MM.1S (cell line): ENCODE data around the gene MAPKAPK3.
"Not testable (repeated sequence)": the region's sequence is repeated elsewhere in the genome, so short reads cannot be mapped to it uniquely, and the experiment has no call there.

Source experiments
- DNase-seq: peaks from one replicate; pipeline ENCODE4 v3.0.0-alpha.2; 2015
- H2AFZ ChIP-seq: fragments of 300-600 bp; sonication (generic); 2 replicates; pipeline ENCODE4 v1.6.0; 2016; ENCODE audit warnings: antibody characterized with exemption, low read length
- H3F3A ChIP-seq: fragments of 300-600 bp; sonication (generic); 2 replicates; pipeline ENCODE4 v1.6.1; 2016; ENCODE audit warnings: mild to moderate bottlenecking, antibody characterized with exemption, low read length, moderate library complexity, mixed read lengths; ENCODE audit not compliant: insufficient read depth
- H3K27ac ChIP-seq: fragments of 300-600 bp; sonication (generic); 2 replicates; pipeline ENCODE4 v1.5.1; 2016; ENCODE audit warnings: mild to moderate bottlenecking, low read length
- H3K27me3 ChIP-seq: fragments of 300-600 bp; sonication (generic); replicated peaks from 2 replicates; pipeline ENCODE4 v1.6.0; 2016; ENCODE audit warnings: low read length; ENCODE audit not compliant: insufficient read depth
- H3K36me3 ChIP-seq: fragments of 300-600 bp; sonication (generic); replicated peaks from 2 replicates; pipeline ENCODE4 v1.6.1; 2016; ENCODE audit warnings: mild to moderate bottlenecking, low read length, mixed read lengths; ENCODE audit not compliant: insufficient read depth
- H3K4me1 ChIP-seq: fragments of 300-600 bp; sonication (generic); 2 replicates; pipeline ENCODE4 v1.6.1; 2016; ENCODE audit warnings: low read length, mixed read lengths
- H3K4me2 ChIP-seq: fragments of 300-600 bp; sonication (generic); 2 replicates; pipeline ENCODE4 v1.6.0; 2016; ENCODE audit warnings: low read depth, low read length
- H3K4me3 ChIP-seq: fragments of 300-600 bp; sonication (generic); 2 replicates; pipeline ENCODE4 v1.5.1; 2016; ENCODE audit warnings: low read length, mixed read lengths
- H3K79me2 ChIP-seq: fragments of 300-600 bp; sonication (generic); 2 replicates; pipeline ENCODE4 v1.6.1; 2016; ENCODE audit warnings: mixed run types, low read length, mixed read lengths
- H3K9ac ChIP-seq: fragments of 300-600 bp; sonication (generic); 2 replicates; pipeline ENCODE4 v1.6.1; 2016; ENCODE audit warnings: low read length, mixed read lengths
- H3K9me2 ChIP-seq: fragments of 300-600 bp; sonication (generic); replicated peaks from 2 replicates; pipeline ENCODE4 v1.6.1; 2016; ENCODE audit warnings: mild to moderate bottlenecking, low read length, mixed read lengths; ENCODE audit not compliant: insufficient read depth
- H3K9me3 ChIP-seq: fragments of 300-600 bp; sonication (generic); replicated peaks from 2 replicates; pipeline ENCODE4 v1.6.1; 2016; ENCODE audit warnings: mild to moderate bottlenecking, low read length, mixed read lengths; ENCODE audit not compliant: insufficient read depth
- H4K20me1 ChIP-seq: fragments of 300-600 bp; sonication (generic); 2 replicates; pipeline ENCODE4 v1.6.1; 2016; ENCODE audit warnings: mild to moderate bottlenecking, low read length, moderate library complexity, mixed read lengths; ENCODE audit not compliant: insufficient read depth
- EZH2 ChIP-seq: fragments of 300-600 bp; sonication (generic); optimal IDR thresholded peaks from 2 replicates; pipeline ENCODE3; 2017; ENCODE audit warnings: low read depth, mild to moderate bottlenecking, antibody characterized with exemption, low read length, mixed read lengths
- EZH2phosphoT487 ChIP-seq: fragments of 300-600 bp; sonication (generic); IDR thresholded peaks from 2 replicates; pipeline ENCODE4 v1.6.1; 2018; ENCODE audit warnings: antibody characterized with exemption, low read length
- TF ChIP-seq, protein P1 (sequence below): fragments of 300-600 bp; sonication (generic); IDR thresholded peaks from 2 replicates; pipeline ENCODE4 v1.5.1; 2016; ENCODE audit warnings: antibody characterized with exemption, low read length, mixed read lengths

MAPKAPK3 gene

DNA sequence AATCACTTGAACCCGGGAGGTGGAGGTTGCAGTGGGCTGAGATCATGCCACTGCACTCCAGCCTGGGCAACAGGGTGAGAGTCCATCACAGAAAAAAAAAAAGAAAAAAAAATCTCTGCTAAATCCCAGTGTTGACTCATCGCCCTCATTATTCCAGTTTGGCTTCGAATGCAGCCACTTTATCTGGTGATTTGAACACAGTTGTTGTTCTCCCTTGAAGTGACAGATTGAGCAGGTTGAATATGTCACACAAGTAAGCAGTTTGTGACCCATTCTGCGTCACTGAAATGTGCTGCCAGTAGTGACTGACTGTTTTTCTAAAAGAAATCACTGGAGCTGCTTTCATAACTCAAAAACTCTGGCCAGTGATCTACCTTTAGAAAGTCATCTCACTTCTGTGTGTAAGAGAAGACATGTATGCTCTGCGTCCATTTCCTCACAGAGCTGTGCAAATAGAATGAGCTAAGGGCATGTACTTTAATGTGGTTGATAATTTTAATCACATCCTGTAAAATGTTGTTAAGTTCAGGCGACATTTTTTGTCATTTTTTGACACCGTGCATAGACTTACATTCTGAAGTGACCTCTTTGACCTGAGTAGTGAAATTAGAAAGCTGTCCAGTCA is 70.3 kb downstream of the MAPKAPK3 start:
- Histone ChIP-seq H3K27ac (no peak overlapping the region), H3F3A (no peaks in the 10 kb centered on the region), H3K36me3 (no peaks in the 10 kb centered on the region), H3K9me2 (no peaks in the 10 kb centered on the region), H2AFZ (no peak overlapping the region), H3K9ac (no peak overlapping the region), H3K79me2 (no peaks in the 10 kb centered on the region), H3K9me3 (no peaks in the 10 kb centered on the region), H3K4me1 (no peaks in the 10 kb centered on the region), H4K20me1 (no peaks in the 10 kb centered on the region), H3K4me2 (no peak overlapping the region), H3K27me3 (no peaks in the 10 kb centered on the region), H3K4me3 (no peak overlapping the region)
- TF ChIP-seq EZH2phosphoT487 (no peak), EZH2 (no peak)
- TF ChIP-seq, protein P1, sequence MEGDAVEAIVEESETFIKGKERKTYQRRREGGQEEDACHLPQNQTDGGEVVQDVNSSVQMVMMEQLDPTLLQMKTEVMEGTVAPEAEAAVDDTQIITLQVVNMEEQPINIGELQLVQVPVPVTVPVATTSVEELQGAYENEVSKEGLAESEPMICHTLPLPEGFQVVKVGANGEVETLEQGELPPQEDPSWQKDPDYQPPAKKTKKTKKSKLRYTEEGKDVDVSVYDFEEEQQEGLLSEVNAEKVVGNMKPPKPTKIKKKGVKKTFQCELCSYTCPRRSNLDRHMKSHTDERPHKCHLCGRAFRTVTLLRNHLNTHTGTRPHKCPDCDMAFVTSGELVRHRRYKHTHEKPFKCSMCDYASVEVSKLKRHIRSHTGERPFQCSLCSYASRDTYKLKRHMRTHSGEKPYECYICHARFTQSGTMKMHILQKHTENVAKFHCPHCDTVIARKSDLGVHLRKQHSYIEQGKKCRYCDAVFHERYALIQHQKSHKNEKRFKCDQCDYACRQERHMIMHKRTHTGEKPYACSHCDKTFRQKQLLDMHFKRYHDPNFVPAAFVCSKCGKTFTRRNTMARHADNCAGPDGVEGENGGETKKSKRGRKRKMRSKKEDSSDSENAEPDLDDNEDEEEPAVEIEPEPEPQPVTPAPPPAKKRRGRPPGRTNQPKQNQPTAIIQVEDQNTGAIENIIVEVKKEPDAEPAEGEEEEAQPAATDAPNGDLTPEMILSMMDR = no peak
- no peak for DNase-seq

DNA sequence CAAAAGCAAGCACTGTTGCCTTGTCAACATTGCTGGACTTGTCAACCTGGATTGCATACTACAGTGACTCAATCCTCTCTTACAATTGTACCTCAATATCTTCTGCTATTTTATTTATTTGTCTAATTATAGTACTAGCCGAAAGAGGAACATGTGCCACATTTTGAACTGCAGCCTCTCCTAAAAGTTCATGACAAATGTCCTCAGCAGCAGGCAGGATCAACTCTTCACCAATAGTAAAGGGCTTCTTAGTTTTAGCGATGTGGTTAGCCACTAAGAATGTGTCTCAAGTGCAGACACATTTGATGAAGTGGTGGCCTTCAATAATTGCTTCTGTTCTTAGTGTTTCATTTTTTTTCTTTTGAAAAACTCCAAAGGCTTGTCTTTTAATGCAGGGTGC is 71.0 kb downstream of the MAPKAPK3 start:
- H3K4me2 ChIP-seq = no peak overlapping the region
- H3K4me1 ChIP-seq = no peaks in the 10 kb centered on the region
- H3K27me3 ChIP-seq = no peaks in the 10 kb centered on the region
- no peak overlapping the region for H2AFZ ChIP-seq
- TF ChIP-seq, protein P1 = no peak
- TF ChIP-seq EZH2phosphoT487 (no peak), EZH2 (no peak)
- no peaks in the 10 kb centered on the region for H3K9me3 ChIP-seq
- no peaks in the 10 kb centered on the region for H3K79me2 ChIP-seq
- H3K4me3 ChIP-seq = no peak overlapping the region
- no peaks in the 10 kb centered on the region for H4K20me1 ChIP-seq
- no peak for DNase-seq
- H3F3A ChIP-seq = no peaks in the 10 kb centered on the region
- no peaks in the 10 kb centered on the region for H3K36me3 ChIP-seq
- no peak overlapping the region for H3K9ac ChIP-seq
- H3K27ac ChIP-seq = no peak overlapping the region
- H3K9me2 ChIP-seq = no peaks in the 10 kb centered on the region

DNA sequence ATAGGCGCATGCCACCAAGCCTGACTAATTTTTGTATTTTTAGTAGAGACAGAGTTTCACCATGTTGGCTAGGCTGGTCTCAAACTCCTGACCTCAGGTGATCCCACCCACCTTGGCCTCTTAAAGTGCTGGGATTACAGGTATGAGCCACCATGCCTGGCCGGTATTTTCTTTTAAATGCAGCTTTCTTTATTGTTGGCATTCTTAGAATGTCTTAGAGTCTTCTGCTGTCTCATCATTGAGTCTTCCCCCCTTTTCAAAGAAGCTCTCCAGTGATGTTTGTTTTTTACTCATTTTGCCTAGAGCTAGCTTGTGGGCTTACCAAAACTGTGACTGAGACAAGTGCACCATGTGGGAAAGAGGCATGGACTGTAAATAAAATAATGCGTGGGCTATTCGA is 71.7 kb downstream of the MAPKAPK3 start:
- not testable (repeated sequence) for H3K4me1 ChIP-seq, H3K4me2 ChIP-seq, H3K36me3 ChIP-seq, H3K9ac ChIP-seq, H3K4me3 ChIP-seq, H3K79me2 ChIP-seq, H4K20me1 ChIP-seq, H3F3A ChIP-seq, H2AFZ ChIP-seq, H3K9me3 ChIP-seq, H3K27me3 ChIP-seq, H3K9me2 ChIP-seq, H3K27ac ChIP-seq, DNase-seq

DNA sequence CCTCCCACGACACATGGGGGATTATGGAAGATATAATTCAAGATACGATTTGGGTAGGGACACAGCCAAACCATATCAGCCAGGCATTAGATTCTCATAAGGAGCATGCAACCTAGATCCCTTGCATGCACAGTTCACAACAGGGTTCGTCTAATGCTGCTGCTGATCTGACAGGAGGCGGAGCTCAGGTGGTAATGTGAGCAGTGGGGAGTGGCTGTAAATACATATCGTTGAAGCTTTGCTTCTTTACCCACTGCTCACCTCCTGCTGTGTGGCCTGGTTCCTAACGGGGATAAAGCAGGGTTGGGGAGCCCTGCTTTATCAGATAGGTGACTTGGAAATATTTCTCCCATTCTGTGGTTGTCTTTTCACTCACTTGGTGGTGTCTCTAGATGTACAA is 72.6 kb downstream of the MAPKAPK3 start:
- Histone ChIP-seq H3K4me1 (no peaks in the 10 kb centered on the region), H3K79me2 (no peaks in the 10 kb centered on the region), H3K4me2 (no peak overlapping the region), H3K36me3 (no peaks in the 10 kb centered on the region), H3K4me3 (no peak overlapping the region), H4K20me1 (no peaks in the 10 kb centered on the region), H3K27ac (no peak overlapping the region), H3K27me3 (no peaks in the 10 kb centered on the region), H2AFZ (no peak overlapping the region), H3F3A (no peaks in the 10 kb centered on the region), H3K9me3 (no peaks in the 10 kb centered on the region), H3K9me2 (no peaks in the 10 kb centered on the region), H3K9ac (no peak overlapping the region)
- TF ChIP-seq EZH2phosphoT487 (no peak), EZH2 (no peak)
- TF ChIP-seq, protein P1 = no peak
- DNase-seq = no peak
